Fibroblast of gingiva (primary cell): ENCODE measurements around the gene DMAC2L.
"Not testable (repeated sequence)": the region's sequence is repeated elsewhere in the genome, so short reads cannot be mapped to it uniquely, and the experiment has no call there.

Source experiments
- DNase-seq: peaks from one replicate; pipeline ENCODE4 v3.0.0-alpha.2; 2011; ENCODE audit warnings: low read depth

DMAC2L gene

GRCh38 chr14:50354527-50354926 lies 42.4 kb downstream of the DMAC2L start:
- DNase-seq = peak; percentile 67

- DNase-seq = no peak
Measured at GRCh38 chr14:50355692-50356091, 43.6 kb downstream of the DMAC2L start.

GRCh38 chr14:50356283-50356682 lies 44.2 kb downstream of the DMAC2L start:
- DNase-seq = not testable (repeated sequence)

GRCh38 chr14:50357124-50357523 lies 45.0 kb downstream of the DMAC2L start:
- DNase-seq = no peak

GRCh38 chr14:50357753-50358395 lies 45.8 kb downstream of the DMAC2L start:
- DNase-seq = no peak

GRCh38 chr14:50359631-50360030 lies 47.5 kb downstream of the DMAC2L start:
- DNase-seq = no peak

- DNase-seq = no peak
Measured at GRCh38 chr14:50360093-50360492, 48.0 kb downstream of the DMAC2L start.

GRCh38 chr14:50360851-50361250 lies 48.7 kb downstream of the DMAC2L start:
- DNase-seq = no peak

GRCh38 chr14:50361473-50362403 lies 49.6 kb downstream of the DMAC2L start:
- not testable (repeated sequence) for DNase-seq

- no peak for DNase-seq
Measured at GRCh38 chr14:50362764-50363713, 50.9 kb downstream of the DMAC2L start.

- peak; percentile 35 for DNase-seq
Measured at GRCh38 chr14:50363714-50364111, 51.6 kb downstream of the DMAC2L start.

- no peak for DNase-seq
Measured at GRCh38 chr14:50364792-50365191, 52.7 kb downstream of the DMAC2L start.

- not testable (repeated sequence) for DNase-seq
Measured at GRCh38 chr14:50365572-50365971, 53.4 kb downstream of the DMAC2L start.

- DNase-seq = no peak
Measured at GRCh38 chr14:50366115-50366514, 54.0 kb downstream of the DMAC2L start.

- DNase-seq = no peak
Measured at GRCh38 chr14:50366589-50366988, 54.5 kb downstream of the DMAC2L start.

GRCh38 chr14:50371546-50371945 lies 59.4 kb downstream of the DMAC2L start:
- DNase-seq = no peak

- DNase-seq = no peak
Measured at GRCh38 chr14:50373959-50374358, 61.8 kb downstream of the DMAC2L start.

- no peak for DNase-seq
Measured at GRCh38 chr14:50375760-50376159, 63.6 kb downstream of the DMAC2L start.
